Measurements from ENCODE around the gene RNGTT. TPM values are rescaled to one million over a fixed set of nuclear protein-coding genes. Genes with fewer than 3 reads are reported as not detected.

The RNGTT gene
- total RNA-seq, 3 donors from 2014 or later, result 9.1 to 30.3 (median 22.6) TPM

DNA sequence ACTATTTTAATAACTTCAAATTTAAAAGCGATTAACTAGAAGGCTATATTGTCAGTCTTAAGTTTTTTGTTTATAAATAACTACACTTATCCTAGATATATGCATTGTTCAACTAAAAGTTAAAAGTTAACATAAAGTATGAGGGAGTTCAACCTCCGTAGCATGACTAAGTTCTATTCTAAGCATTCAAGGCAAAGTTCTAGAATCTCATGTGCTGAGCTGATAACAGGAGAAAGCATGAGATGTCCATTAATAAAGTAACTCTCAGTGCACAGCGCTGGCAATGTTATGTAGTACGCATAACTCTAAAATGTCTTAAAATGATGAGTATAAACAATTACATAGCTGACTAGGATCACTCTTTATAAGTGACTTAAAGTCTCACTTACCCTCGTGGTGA, 264.8 kb downstream of the RNGTT start:
- no peak for DNase-seq (ENCODE audit: low spot score in 2 of 2)
- no peak overlapping the region for H3K4me3 ChIP-seq
- intact Hi-C loops (cut with DNase I; ENCODE audit: low total_unique reads), result no loop called here
- no peaks in the 10 kb centered on the region for H3K36me3 ChIP-seq
- H3K4me1 ChIP-seq, result no peaks in the 10 kb centered on the region
- TF ChIP-seq, protein P1, sequence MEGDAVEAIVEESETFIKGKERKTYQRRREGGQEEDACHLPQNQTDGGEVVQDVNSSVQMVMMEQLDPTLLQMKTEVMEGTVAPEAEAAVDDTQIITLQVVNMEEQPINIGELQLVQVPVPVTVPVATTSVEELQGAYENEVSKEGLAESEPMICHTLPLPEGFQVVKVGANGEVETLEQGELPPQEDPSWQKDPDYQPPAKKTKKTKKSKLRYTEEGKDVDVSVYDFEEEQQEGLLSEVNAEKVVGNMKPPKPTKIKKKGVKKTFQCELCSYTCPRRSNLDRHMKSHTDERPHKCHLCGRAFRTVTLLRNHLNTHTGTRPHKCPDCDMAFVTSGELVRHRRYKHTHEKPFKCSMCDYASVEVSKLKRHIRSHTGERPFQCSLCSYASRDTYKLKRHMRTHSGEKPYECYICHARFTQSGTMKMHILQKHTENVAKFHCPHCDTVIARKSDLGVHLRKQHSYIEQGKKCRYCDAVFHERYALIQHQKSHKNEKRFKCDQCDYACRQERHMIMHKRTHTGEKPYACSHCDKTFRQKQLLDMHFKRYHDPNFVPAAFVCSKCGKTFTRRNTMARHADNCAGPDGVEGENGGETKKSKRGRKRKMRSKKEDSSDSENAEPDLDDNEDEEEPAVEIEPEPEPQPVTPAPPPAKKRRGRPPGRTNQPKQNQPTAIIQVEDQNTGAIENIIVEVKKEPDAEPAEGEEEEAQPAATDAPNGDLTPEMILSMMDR (IDR thresholded peaks at IDR 0.05), result no peak
- no peak for TF ChIP-seq POLR2A (IDR thresholded peaks at IDR 0.05)
- no peak for TF ChIP-seq POLR2AphosphoS5 (IDR thresholded peaks at IDR 0.05)
- peaks cover 0 to 10% of the 10 kb centered on the region in 2 donors for H3K9me3 ChIP-seq
- no peak overlapping the region for H3K27ac ChIP-seq
- no peaks in the 10 kb centered on the region for H3K27me3 ChIP-seq

DNA sequence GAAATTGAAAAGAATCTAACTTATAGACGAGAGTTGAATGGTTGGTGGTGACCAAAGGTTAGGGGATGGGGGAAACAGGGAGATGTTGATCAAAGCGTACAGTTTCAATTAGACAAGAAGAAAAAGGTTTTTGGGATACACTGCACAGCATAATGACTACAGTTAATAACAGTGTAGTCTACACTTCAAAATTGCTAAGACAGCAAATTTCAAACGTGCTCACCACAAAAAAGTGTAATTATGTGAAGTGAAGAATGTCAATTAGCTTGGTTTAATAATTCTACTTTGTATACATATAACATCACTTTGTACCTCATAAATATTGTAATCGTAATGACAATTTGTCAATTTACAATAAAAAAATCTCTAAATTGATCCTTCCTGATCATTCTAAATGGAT, 267.5 kb downstream of the RNGTT start:
- Histone ChIP-seq H3K4me1 (no peaks in the 10 kb centered on the region), H3K27me3 (no peaks in the 10 kb centered on the region), H3K36me3 (no peaks in the 10 kb centered on the region), H3K27ac (no peak overlapping the region), H3K9me3 (peaks cover 0 to 10% of the 10 kb centered on the region in 2 donors), H3K4me3 (no peak overlapping the region)
- intact Hi-C loops (cut with DNase I; ENCODE audit: low total_unique reads), result no loop called here
- no peak for DNase-seq (ENCODE audit: low spot score in 2 of 2)
- TF ChIP-seq POLR2A (IDR thresholded peaks at IDR 0.05), result no peak
- TF ChIP-seq POLR2AphosphoS5 (IDR thresholded peaks at IDR 0.05), result no peak
- TF ChIP-seq, protein P1 (IDR thresholded peaks at IDR 0.05), result no peak

- DNase-seq (ENCODE audit: low spot score in 2 of 2), result no peak
- no peak for TF ChIP-seq POLR2A (IDR thresholded peaks at IDR 0.05)
- no peak for TF ChIP-seq POLR2AphosphoS5 (IDR thresholded peaks at IDR 0.05)
- TF ChIP-seq, protein P1 (IDR thresholded peaks at IDR 0.05), result no peak
These were observed 279.7 kb downstream of the RNGTT start for GRCh38 chr6:88683734-88684133.

GRCh38 chr6:88680654-88681053, 282.8 kb downstream of the RNGTT start:
- no peaks in the 10 kb centered on the region for H3K9me3 ChIP-seq
- no peaks in the 10 kb centered on the region for H3K4me1 ChIP-seq
- TF ChIP-seq POLR2A (IDR thresholded peaks at IDR 0.05), result no peak
- TF ChIP-seq, protein P1 (IDR thresholded peaks at IDR 0.05), result no peak
- no peak for TF ChIP-seq POLR2AphosphoS5 (IDR thresholded peaks at IDR 0.05)
- no peak for DNase-seq (ENCODE audit: low spot score in 2 of 2)
- no peak overlapping the region for H3K4me3 ChIP-seq
- H3K36me3 ChIP-seq, result no peaks in the 10 kb centered on the region
- no peaks in the 10 kb centered on the region for H3K27me3 ChIP-seq
- no peak overlapping the region for H3K27ac ChIP-seq
- intact Hi-C loops (cut with DNase I; ENCODE audit: low total_unique reads), result no loop called here

More at GRCh38 chr6:88683734-88684133, 279.7 kb downstream of the RNGTT start:
- Histone ChIP-seq H3K4me3 (no peak overlapping the region), H3K27me3 (no peaks in the 10 kb centered on the region), H3K9me3 (no peaks in the 10 kb centered on the region), H3K36me3 (no peaks in the 10 kb centered on the region), H3K4me1 (no peaks in the 10 kb centered on the region), H3K27ac (no peak overlapping the region)
- intact Hi-C loops (cut with DNase I; ENCODE audit: low total_unique reads), result no loop called here

GRCh38 chr6:88679841-88680240, 283.6 kb downstream of the RNGTT start:
- DNase-seq (ENCODE audit: low spot score in 2 of 2), result no peak
- Histone ChIP-seq H3K4me3 (no peak overlapping the region), H3K36me3 (no peaks in the 10 kb centered on the region), H3K4me1 (no peaks in the 10 kb centered on the region), H3K27me3 (no peaks in the 10 kb centered on the region), H3K27ac (no peak overlapping the region), H3K9me3 (no peaks in the 10 kb centered on the region)
- intact Hi-C loops (cut with DNase I; ENCODE audit: low total_unique reads), result no loop called here
- TF ChIP-seq POLR2A (IDR thresholded peaks at IDR 0.05) (no peak), POLR2AphosphoS5 (IDR thresholded peaks at IDR 0.05) (no peak)

DNA sequence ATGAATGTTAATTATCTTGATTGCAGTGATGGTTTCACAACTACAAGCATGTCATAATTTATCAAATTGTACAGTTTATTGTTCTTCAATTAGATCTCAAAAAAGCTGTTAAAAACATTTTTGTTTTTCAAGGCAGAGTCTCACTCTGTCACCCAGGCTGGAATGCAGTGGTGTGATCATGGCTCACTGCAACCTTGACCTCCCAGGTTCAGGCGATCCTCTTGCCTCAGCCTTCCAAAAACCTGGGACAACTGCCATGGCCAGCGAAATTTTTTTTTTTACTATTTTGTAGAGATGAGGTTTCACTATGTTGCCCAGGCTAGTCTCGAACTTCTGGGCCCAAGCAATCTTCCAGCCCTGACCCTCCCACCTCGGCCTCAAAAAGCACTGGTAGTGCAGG, 286.1 kb downstream of the RNGTT start:
- intact Hi-C loops (cut with DNase I; ENCODE audit: low total_unique reads), result no loop called here
- no peak for TF ChIP-seq POLR2A (IDR thresholded peaks at IDR 0.05)
- Histone ChIP-seq H3K36me3 (no peaks in the 10 kb centered on the region), H3K9me3 (no peaks in the 10 kb centered on the region), H3K4me3 (no peak overlapping the region), H3K27ac (no peak overlapping the region), H3K4me1 (no peaks in the 10 kb centered on the region), H3K27me3 (no peaks in the 10 kb centered on the region)
- no peak for DNase-seq (ENCODE audit: low spot score in 2 of 2)
